DND-41 (cell line): Measurements from ENCODE around the gene SLC1A7.

Experiments used
- CTCF ChIP-seq: IDR thresholded peaks from 2 replicates; pipeline ENCODE4 v1.5.1; 2012; ENCODE audit warnings: borderline replicate concordance, low read length, moderate library complexity, mild to moderate bottlenecking; ENCODE audit not compliant: poor library complexity, severe bottlenecking; ENCODE audit errors: extremely low read depth
- EZH2 ChIP-seq: IDR thresholded peaks from 3 replicates; pipeline ENCODE4 v1.6.1; 2012; ENCODE audit warnings: borderline replicate concordance, low read depth, mild to moderate bottlenecking, moderate library complexity, low read length, inconsistent platforms; ENCODE audit not compliant: severe bottlenecking

- TF ChIP-seq CTCF, result no peak
- TF ChIP-seq EZH2, result no peak
Observed at GRCh38 chr1:53125623-53126360, 16.6 kb downstream of the SLC1A7 start.
